Activated T-cell treated with anti-CD3 and anti-CD28 coated beads, Interleukin-2, amount 50 U/mL, for 1 hour (primary cell): ENCODE results near the gene NRCAM.
"Not testable (repeated sequence)": the region's sequence is repeated elsewhere in the genome, so short reads cannot be mapped to it uniquely, and the experiment has no call there.

ENCODE experiments used
- DNase-seq: peaks from one replicate; pipeline ENCODE4 v3.0.0-alpha.2; 2020

Gene NRCAM

DNA sequence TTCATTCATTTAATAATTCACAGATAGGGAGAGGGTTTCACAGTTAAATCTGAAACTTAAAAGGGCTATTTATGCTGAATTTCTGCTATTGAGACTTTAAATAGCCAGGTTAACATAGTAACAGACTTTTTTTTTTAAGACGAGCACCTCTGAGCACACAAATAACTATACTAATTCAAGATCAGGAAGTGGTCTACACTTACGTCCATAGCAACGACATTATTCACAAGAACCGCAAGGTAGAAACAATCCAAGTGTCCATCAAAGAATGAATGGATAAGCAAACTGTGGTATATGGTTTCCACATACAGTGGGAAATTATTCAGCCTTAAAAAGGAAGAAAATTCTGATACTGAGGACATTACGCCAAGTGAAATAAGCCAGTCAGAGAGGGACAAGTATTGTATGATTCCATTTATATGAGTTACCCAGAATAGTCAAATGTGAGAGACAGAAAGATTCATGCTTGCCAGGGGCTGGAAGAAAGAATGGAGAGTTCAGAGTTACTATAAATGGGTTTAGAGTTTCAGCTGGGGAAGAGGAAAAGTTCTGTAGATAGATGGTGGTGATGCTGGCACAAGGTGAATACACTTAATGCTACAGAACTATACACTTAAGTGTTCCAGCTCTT is 185.7 kb downstream of the NRCAM start:
- no peak for DNase-seq

DNA sequence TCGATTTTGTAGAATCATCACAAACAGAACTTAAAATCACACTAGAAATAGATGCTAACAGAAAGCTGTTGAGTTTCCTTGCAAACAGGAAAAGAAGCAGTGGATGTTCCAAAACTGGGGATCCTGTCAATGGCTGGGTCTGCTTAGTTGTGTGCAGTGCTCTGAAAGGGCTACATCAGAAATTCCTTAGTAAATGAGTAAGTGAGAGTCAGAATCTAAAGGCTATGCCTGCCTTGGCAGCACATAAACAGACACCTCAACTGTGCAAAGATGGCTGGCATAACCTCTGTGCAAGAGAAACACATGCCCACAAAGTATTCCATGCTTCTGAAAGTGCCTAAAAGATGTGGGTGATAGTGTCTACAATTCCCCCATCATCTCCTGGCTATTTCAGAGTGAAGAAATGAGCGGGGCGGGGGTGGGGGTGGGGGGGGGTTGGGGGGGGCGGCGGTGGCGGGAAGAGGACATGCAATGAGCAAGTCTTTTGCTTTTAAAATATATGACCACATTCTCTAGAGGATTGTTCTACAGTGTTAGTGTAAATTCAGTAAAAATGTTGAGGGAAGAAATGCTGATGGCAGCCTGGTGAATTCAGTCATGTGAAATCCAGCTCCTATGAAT is 187.9 kb downstream of the NRCAM start:
- no peak for DNase-seq

DNA sequence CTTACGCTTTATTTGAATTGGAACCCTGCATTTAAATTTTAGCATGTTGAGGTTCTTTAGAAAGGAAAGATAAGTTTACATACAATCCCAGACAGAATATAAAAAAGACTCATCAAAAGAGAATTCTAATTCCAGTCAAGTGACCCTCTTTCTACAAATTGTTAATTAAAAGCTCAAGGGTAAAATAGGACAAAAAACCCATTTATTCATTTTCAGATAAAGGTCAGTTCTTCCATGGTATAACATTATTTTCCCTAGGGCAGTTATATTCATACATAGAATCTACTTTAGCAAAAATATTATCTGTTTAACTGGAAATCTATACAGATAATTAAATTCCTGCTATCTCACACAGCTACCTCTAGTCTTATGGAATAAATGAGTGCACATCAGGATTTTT is 188.6 kb downstream of the NRCAM start:
- no peak for DNase-seq

DNA sequence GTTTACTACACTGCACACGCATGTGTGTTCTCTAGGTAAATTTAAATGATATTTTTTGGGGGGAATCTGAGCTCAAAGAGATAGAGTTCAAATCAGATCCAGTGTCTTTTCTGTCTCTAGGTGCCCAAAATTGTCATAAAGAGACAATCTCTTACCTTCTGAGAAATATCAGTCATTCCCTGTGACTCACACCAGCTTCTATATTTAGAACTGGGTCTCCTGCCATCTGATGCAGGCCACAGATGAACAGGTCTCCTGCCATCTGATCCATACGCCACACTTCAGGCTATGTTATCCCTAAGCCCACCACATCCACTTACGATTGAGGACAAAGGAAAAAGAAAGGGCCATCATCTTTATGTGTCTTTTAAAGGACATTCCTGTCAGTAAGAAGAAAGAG is 189.7 kb downstream of the NRCAM start:
- no peak for DNase-seq

DNA sequence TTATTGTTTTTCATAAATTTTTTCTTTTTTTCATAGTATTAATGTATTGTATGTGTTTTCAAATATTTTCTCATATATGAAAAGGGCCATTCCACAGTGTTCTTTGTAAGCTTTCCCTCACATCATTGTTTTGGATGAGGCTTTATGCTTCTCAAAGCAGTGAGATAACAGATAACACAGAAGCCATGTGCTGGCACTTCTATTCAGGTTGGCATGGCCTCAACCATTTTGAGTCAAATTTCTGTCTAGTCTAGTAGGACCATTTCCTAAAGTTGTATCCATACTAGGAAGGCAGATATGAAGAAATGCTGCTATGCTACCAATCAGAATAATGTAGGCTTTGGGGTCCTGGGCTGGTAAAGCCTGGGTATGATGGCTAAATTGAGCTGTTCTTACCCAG is 190.2 kb downstream of the NRCAM start:
- no peak for DNase-seq

DNA sequence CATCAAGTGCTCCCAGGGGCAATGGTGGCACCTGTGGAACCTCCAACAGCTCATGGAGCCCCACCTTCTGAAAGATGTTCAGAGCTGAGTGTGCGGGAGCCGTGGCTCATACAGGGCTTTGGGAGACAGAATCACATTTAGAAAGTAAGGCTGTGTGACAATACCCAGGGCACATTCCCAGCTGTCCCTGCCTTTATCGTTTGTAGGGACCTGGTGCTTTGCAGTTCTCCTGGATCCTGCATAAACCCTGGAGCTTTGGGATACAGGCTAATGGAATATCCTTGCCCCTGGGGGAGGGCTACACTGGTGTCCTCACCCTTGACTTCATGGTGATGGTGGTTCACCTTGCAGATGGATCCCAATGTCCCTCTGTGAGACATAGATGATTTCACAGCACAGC is 191.2 kb downstream of the NRCAM start:
- DNase-seq = no peak

DNA sequence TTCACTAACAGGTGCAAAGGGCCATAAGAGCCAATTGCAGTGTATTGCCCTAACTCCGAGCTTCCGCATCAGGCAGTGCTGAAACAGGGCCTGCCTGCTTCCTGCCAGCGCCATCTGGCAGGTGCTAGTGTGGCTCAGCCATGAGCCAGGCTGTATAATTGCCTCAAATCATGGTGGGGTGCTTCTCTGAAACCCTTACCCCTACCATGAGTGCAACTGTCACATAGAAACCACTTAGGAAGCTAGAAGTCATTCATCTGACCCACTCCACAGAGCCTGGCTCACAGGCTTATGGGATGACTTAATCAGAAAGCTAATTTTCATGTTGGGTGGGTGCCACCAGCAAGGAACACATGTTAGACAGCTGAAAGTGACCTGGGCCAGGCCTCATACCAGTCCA is 192.8 kb downstream of the NRCAM start:
- DNase-seq = no peak

DNA sequence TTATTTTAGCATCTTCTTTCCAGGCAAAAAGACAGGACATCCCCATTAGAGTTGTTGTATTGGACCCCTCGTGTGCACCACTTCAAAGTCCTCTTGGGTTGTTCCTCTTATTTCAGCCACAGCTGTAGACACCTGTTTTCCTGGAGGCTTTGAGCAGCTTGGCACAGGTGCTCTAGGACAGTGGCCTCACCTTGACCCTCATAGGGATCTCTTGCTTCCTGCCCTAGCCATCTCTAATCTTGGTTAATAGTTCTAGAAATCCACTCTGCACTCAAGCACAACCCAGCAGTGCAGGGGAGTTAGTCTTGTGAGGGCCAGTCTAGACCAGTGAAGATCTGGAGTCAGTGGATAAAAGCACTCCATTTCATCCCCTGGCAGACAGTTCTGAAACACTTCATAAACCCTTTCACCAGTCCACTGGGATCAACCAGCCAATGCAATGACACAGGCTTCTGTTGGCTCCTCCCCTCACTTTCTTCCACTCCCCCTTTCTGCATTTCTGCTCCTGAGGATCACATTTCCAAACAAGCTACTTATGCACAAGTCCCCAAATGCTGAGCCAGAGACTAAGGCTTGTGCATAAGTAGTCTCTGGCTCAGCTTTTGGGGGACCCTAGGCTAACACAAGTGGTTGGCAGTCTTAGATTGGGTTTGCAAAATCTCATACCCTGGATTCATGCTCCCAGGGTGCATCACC is 194.5 kb downstream of the NRCAM start:
- DNase-seq = no peak

DNA sequence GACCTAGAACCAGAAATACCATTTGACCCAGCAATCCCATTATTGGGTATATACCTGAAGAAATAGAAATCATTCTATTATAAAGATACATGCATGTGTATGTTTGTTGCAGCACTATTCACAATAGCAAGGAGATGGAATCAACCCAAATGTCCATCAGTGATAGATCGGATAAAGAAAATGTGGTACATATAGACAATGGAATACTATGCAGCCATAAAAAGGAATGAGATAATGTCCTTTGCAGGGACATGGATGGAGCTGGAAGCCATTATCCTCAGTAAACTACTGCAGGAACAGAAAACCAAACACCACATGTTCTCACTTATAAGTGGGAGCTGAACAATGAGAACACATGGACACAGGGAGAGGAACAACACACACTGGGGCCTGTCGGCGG is 196.8 kb downstream of the NRCAM start:
- DNase-seq = not testable (repeated sequence)

DNA sequence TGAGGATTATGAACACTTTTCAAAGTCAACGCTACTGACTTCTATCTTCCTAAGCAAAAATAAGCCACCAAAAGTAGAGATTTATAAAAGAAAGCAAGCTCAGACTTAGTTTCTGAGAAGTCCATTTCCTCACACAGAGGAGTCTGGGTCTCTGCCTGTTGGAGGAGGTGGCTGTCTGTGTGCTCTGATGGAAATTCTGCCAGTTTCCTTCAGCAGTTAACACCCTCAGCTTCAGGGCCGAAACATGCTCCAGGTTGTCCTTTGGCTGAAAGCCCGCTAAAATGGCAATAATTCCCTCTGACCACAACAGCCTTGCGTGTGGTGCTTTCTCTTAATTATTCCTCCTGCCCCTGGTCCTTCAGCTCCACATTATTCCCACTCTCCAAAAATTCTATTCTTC is 198.3 kb downstream of the NRCAM start:
- no peak for DNase-seq

DNA sequence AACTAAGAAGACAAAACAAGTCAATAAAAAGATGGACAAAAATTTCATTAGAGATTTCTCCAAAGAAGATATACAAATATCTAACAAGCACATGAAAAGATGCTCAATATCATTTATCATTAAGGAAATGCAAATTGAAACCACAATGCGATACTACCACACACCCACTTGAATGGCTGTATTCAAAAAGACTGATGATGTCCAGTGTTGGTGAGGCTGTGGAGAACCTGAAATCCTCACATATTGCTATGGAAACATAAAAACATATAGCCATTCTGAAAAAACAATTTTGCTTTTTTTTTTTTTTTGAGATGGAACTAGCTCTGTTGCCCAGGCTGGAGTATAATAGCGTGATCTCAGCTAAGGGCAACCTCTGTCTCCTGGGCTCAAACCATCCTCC is 202.0 kb downstream of the NRCAM start:
- no peak for DNase-seq

DNA sequence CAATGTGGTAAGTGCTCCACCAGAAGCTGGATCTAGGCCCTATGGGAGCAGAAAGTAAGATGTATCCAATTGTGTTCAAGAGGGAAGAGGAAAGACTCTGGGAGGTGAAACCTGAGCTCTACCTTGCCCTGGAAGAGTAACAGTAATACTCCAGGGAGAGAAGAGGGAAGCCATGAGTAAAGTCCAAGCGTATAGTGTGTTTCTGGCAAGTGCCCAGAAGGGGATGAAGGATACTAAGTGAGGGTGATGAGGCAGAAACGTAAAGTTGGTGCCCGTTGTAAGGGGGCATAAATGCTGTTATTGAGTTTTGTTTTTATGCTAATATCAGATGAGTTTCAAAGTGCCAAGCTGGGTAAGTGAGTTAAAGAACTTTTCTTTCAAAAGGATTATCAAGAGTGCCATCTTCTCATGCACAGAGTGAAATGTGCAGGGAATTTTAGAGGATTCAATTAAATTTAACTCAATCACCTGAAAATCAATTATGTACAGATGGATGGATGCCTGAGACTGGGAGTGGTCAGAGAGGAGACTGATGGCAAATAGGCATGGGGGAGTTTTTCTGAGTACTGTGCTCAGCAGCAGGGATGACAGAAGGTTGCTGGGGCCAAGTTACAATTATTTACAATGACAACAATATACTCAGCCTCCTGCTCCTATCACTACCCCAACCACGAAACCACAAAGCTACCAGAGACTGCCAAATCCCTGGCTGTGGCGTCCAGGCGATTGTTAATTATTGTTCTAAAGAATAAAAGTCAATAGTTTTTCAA is 202.8 kb downstream of the NRCAM start:
- DNase-seq = no peak

DNA sequence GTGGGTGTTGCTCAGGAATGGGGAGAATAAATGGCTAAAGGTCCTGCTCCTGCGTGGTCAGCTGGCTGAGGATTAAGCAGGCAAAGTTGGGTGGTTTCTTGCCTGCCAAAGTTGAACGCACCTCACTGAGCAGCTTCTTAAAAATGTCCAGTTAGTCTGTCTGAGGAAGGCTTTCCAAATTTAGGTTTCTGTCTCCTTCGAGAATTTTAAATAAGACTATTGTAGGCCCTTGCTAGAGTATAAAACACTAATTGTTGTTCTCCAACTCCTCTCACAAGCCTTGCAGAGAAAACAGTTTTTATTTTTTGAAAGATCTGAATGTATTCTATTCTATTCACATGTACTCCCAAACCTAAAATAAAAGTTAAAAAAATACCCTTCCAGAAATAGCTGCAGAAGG is 204.1 kb downstream of the NRCAM start:
- no peak for DNase-seq

DNA sequence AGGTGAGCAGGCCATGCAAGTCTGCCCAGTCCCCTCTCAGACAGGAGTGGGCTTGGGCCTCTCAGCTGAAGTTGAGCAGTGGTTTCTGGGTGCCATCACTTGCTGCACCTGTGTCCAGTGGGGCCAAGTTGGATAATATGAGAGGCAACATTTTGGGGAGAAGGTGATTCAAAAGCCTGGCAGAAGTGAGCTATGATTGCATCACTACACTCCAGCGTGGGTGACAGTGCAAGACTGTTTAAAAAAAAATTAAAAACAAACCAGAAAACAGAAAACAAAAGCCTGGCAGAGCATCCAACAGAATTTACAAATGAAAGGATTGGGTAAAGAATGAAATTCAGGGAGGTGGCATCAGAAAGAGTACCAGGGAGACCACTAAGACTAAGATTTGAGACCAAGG is 204.5 kb downstream of the NRCAM start:
- no peak for DNase-seq

DNA sequence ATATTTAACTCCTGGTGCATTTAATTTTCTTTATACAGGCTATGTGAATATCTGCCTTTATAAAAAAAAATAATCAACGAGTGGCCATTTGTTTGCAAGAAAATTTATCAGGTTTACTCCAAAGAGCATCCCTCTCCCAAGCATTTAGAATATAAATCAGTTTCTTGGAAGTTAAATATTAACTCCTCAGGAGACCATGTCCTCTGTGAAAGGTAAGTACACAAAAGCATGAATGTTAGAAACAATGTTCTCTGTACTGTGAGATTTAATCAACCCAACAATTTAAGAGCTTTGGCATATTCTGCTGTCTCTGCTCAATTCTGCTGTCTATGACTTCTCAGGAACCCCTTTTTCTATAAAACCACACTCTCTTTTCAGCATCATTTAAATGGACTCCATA is 206.8 kb downstream of the NRCAM start:
- DNase-seq = no peak

DNA sequence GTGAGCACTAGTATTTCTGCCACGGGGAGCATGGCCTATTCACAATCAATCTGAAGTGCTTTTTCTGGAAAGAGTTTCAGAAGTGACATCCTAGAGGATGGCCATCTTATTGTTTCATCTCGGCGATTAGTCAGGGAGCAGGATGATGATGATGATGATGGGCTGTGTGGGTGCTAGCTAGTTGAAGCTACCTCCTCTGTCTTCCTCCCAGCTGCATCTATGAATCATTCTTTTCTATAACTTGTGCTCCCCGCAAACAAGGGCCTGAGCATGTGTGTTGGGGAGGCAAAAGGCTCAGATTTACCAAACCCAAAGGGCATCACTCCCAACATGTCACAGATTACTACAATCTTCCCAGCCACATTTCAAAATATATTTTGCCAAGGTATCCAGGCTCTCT is 207.4 kb downstream of the NRCAM start:
- DNase-seq = no peak

DNA sequence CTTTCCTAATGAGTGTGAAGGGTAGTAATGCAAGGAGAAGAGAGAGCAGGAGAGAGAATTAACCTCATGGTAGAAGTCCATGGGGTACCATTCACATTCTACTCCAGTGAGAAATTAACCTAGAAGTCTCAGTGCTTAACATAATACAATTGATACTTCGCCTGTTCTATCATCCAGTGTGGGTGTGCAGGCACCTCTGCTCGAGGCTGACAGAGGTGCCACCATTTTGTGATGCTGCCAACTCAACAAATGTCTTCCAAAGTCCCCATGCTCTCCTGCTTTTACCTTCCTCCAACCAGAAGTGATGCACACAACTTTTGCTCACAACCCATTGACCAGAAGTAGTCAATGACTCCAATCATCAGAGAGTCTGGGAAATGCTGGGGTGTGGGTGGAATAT is 207.8 kb downstream of the NRCAM start:
- no peak for DNase-seq

DNA sequence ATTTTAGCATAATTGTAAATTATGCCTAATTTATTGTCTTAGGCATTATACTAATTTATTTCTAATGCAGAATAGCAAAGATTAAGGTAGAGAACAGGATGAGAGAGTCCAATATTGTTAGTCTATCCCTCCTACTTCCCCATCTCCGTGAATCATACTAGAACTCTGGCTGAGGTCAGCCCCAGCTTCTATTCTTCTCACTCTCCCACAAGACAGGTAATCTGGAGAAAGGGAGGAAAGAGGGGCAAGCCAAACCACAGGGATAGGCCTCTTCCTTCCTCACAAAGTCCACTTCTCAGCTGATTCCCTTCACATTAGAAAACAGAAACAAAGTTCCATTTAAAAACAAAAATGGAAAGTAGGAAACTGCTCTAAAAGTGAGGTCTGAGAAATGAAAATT is 208.6 kb downstream of the NRCAM start:
- DNase-seq = no peak

DNA sequence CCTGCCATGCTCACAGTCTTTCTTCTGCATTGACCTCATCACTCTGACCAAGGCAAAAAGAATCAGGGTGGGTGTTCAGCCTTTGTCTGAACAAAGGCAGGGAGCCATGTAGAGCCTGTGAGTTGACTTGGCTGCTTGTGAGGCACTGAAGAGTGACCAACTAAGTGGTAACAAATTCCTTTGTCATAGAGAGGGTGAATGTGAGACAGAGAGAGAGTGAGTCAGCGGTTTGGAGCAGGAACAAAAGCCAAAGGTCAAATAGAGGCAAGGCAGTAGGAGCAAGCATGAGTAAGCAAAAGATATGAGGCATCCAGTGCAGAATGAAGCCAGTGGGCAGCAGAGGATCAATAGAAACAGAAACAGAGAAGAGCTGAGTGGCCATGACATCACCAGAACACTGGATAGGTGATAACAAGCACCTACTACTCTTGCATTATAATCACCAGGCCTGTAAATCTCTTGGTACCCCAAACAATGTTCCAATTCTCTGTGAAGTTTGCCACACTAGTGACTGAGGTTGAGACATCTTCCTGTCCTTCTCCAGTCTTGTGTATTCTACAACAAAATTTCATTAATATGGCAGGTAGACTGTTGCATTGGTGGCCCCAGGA is 209.9 kb downstream of the NRCAM start:
- no peak for DNase-seq

DNA sequence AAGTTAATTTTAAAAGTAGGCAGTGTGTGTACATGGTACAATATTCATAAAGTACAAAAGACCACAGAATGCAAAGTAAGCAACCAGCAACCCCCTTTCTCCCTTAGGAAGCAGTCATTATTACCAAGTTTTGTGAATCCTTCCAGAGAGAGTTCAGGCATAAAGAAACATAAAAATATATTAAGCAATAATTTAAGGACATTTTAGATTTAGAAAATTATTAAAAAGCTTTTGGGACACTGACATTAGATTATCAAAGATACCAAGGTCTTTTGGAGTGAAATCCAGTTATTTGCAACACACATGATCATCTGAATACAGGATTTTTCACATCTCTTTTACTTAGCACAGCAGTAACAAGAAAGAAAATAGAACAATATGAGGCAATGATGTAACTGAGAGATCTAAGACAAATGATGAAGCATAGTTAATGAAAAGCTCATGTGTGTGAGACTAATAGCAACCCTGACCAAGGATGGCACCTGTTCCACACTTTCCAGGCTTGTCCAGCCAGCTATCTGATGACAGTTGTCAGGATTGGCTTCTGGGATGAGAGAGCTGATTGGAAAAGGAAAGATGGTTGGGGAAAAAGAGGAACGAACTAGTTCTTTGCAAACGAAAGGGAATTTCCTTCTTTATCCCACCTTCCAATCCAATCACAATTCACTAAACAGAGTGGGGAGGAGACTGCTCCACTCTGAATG is 210.6 kb downstream of the NRCAM start:
- no peak for DNase-seq

DNA sequence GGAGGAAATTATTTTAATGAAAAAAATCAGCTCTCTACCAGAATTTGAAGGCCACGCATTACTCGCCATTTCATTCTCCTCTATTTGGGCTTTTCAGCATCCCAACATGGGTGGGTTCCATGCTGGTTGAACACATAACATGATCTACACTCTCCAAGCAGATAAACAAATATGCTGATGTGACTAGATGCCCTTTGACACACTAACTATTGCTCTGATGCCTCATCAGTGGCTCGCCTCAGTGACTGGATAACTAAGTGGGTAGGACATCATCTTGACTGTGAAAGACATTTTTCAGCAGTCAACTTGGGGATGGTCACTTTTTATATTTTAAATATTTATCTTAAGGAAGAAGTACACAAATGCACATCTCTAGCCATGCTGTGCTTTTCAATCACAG is 212.1 kb downstream of the NRCAM start:
- no peak for DNase-seq

DNA sequence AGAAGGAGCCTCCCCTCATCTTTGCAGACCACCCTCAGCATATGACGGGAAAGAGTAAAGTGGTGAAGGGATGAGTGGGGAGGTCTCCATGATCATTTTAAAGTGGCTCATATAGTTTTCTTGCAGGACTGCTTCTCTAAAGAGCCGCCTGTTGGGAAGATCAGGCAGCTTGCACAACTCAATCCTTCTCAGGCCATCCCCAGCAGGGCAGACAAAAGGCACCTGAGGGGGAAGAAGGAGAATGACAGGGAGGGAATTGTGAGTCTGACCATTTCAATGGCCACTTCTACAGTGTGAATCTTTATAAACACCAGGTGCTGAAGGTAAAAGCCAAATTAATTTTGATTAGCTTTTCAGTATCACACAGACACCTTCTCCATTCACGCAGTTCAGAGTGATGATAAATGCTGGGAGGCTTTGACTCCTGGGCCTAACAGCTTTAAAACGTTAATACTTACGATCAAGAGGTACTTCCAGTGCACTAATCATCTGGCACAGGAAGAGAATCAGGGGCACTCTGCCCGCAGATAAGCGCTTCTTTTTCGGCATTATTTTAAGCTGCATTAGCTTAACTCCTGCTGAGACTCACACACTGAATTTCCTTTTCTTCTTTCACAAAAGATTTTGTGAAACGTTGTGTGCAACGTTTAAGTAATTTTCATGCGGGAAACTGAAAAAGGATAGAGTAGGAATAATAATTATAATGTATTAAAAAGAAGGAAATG is 216.6 kb downstream of the NRCAM start:
- DNase-seq = no peak
